GM18907 (cell line): ENCODE measurements around the gene PROX2.

Experiments used
- ATAC-seq: cut with Tn5 transposase; IDR thresholded peaks from one replicate; pipeline ENCODE4 v1.9.1; 2021; ENCODE audit warnings: mild to moderate bottlenecking, moderate library complexity; ENCODE audit not compliant: unreplicated experiment

The PROX2 gene

GRCh38 chr14:74852922-74853530, 22.9 kb downstream of the PROX2 start:
- ATAC-seq: no peak

GRCh38 chr14:74848768-74849167, 27.2 kb downstream of the PROX2 start:
- no peak for ATAC-seq

GRCh38 chr14:74846968-74847665, 28.8 kb downstream of the PROX2 start:
- ATAC-seq: no peak

GRCh38 chr14:74846168-74846567, 29.8 kb downstream of the PROX2 start:
- ATAC-seq: no peak

GRCh38 chr14:74843653-74844052, 32.3 kb downstream of the PROX2 start:
- ATAC-seq: no peak

GRCh38 chr14:74841230-74842207, 34.4 kb downstream of the PROX2 start:
- ATAC-seq: peak; percentile 75

- peak; percentile 40 for ATAC-seq
Observed at GRCh38 chr14:74840603-74841030, 35.3 kb downstream of the PROX2 start.

- no peak for ATAC-seq
Observed at GRCh38 chr14:74838166-74838565, 37.8 kb downstream of the PROX2 start.

GRCh38 chr14:74836251-74836960, 39.5 kb downstream of the PROX2 start:
- no peak for ATAC-seq

GRCh38 chr14:74835645-74836250, 40.2 kb downstream of the PROX2 start:
- ATAC-seq: no peak

- no peak for ATAC-seq
Observed at GRCh38 chr14:74834692-74835392, 41.1 kb downstream of the PROX2 start.

- no peak for ATAC-seq
Observed at GRCh38 chr14:74832849-74833248, 43.1 kb downstream of the PROX2 start.

GRCh38 chr14:74829251-74829650, 46.7 kb downstream of the PROX2 start:
- ATAC-seq: no peak

- no peak for ATAC-seq
Observed at GRCh38 chr14:74826574-74826973, 49.4 kb downstream of the PROX2 start.
